GM19193 (cell line): ENCODE measurements around the gene NCKAP1.

Source experiments
- POLR2A ChIP-seq: IDR thresholded peaks from 4 replicates; pipeline ENCODE4 v1.6.1; 2011; ENCODE audit not compliant: insufficient read depth, insufficient read length; ENCODE audit errors: extremely low read depth

Gene NCKAP1

DNA sequence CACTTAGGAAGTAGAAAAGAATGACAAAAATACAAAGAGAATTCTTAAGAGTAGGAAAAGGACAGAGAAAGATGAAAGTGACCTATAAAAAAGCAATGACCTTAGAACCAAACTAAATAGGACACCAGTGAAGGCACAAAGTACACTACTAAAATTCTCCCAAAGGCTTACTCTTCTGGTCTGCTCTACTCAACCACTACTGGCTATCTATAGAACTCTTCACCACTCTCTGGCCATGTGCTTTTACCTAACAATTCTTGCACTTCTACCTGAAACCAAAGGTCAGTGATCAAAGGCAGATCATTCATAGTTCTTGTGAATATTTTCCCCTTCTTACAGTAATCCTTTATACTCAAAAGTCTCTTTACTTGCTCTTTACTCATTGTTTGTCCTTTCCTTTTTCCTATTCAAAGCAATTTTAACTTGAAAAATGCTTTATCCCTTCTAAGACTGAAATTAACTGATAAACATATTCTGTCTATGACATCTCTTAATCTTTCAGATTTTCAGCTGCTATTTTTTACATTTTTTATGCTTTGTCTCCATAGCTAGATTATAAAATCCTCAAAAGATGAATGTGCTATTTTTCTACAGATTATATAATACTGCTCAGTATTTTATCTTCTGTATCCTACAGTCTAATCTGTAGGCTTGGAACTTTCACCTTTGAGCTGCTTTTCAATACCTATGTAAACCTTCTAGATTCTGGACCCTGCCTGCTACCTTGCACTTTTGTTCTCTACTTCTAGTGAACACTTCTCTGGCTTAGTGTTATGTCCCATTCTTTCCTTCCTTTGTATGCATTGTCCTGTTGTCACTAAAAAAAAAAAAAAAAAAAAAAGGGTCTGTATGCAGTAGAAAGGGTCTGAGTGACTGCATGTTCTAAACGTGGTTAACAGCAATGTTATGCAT is 64.6 kb downstream of the NCKAP1 start:
- TF ChIP-seq POLR2A, result no peak

GRCh38 chr2:182972548-182972942 is 65.7 kb downstream of the NCKAP1 start:
- TF ChIP-seq POLR2A, result no peak

DNA sequence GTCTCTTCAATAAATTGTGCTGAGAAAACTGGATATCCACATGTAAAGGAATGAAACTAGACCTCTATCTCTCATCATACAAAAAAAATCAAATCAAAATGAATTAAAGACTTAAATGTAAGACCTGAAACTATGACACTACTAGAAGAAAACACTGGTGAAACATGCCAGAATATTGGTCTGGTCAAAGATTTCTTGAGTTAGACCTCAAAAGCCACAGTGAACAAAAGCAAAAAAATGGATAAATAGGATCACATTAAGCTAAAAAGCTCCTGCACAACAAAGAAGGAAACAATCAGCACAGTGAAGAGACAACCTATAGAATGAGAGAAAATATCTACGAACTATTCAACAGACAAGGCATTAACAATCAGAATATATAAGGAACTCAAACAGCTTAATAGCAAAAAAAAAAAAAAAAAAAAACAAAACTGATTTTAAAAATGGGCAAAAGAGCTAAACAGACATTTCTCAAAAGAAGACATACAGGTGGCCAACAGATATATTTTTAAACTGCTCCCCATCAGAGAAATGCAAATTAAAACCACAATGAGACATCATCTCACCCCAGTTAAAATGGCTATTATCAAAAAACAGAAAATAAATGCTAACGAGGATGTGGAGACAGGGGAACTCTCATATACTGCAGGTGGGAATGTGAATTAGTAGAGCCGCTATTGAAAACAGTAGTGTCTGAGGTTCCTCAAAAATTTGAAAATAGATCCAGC is 66.3 kb downstream of the NCKAP1 start:
- no peak for TF ChIP-seq POLR2A

DNA sequence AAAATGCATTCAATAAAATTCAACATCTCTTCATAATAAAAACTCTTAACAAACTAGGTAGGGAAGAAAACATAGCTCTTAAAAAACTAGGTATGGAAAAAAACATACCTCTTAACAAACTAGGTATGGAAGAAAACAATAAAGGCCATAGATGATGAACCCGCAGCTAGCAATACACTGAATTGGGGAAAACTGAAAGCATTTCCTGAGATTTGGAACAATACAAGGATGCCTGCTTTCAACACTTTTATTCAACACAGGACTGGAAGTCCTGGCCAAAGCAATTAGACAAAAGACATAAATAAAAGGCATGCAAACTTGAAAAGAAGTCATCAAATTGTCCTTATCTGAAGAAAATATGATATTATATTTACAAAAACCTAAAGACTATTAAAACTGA is 67.8 kb downstream of the NCKAP1 start:
- TF ChIP-seq POLR2A, result no peak

- TF ChIP-seq POLR2A, result no peak
These were observed 69.8 kb downstream of the NCKAP1 start for GRCh38 chr2:182968493-182968892.

DNA sequence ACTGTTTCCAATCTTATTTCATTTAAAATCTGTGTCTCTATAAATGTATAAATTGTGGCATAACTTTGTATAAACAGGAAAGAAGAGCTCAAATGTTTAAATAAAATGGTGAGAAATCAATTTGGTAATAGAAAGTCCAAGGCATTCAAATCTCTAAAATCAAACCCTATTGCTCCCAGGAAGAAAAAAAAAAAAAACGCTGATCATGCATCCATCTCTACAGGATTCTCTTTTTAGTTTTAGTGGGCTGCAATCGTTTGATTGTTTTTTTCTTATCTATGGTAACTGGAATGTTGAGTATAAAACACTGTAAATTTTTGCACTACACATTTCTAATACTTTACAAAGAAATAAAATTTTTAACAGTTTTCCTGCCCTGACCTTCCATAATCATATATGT is 75.6 kb downstream of the NCKAP1 start:
- TF ChIP-seq POLR2A, result no peak

GRCh38 chr2:182954789-182955188 is 83.5 kb downstream of the NCKAP1 start:
- TF ChIP-seq POLR2A, result no peak

DNA sequence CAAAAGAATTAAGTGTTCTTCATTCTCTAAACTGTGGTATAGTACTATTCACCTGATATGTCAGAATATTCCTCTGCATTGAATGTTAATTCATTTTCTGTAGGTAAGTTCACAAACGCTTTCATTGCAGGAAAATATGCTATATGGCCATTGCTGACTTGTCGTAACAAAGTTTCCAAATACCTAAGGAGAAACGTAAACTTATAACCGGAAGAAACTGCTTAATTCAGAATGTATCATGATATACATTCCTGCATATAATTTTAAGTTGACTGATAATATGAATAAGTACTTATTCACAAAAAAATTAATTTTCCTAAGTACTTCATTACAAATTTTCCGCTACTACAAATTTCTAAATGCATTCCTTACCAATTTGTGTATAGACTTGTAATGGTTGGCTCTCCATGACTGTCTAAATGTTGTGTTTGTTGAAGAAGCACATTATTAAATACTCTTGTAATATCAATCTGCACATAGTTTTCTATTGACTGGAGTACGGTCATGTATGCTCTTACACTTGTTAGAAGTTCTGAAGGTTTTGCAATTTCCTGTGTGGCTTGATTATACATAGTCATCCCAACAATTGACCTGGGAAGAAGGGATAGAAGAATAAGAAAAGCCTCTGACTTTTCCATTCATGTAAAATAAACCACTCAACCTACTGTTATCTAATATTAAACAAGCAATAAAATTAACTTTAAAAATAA is 85.4 kb downstream of the NCKAP1 start:
- no peak for TF ChIP-seq POLR2A

DNA sequence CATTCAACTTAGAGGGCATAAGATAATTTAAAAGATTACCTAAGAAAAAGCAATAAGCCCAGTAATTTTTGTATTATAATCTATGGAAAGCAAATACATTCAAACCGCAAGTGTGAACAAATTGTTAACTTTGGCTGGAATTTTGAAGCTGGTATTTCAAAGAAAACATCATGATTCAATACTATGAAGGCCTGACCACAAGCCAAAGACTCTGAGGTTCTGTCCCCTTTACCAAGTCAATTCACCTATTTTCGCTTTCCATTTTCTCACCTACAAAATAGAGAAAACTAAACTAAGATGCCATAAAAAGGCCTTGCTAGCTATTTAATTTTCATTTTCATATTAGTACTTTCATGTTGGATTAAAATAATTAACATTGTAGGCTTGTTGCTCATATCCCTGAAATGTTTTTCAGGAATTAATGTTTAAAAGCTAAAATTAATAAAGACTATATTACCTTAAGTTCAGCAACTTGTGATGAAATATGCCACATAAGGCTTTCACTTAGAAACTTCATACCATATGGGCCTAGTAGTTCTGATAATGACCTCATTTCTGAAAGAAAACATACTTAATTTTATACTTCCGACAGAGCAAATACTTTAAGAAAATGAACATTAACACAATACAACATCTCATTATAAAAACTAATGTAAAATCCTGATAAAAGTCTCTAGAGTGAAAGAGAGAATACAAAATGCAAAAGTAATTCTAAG is 86.2 kb downstream of the NCKAP1 start:
- TF ChIP-seq POLR2A, result no peak

DNA sequence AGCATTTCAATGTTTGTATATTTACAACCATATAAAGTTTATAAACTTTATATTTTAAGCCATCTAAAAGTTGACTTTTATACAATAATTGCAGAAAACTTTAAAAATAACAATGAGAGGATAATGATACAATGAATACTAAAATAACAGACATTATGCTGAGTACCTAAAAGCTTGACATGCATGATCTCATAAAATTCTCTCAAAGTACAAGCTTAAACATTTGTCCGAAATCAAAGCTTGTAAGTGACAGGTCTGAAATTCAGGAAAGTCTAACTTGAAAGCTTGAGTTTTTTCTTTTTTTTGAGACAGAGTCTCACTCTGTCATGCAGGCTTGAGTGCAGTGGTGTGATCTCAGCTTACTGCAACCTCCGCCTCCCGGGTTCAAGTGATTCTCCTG is 87.7 kb downstream of the NCKAP1 start:
- no peak for TF ChIP-seq POLR2A

GRCh38 chr2:182949572-182950189 is 88.6 kb downstream of the NCKAP1 start:
- no peak for TF ChIP-seq POLR2A

GRCh38 chr2:182949052-182949451 is 89.2 kb downstream of the NCKAP1 start:
- TF ChIP-seq POLR2A, result no peak

GRCh38 chr2:182946958-182947369 is 91.3 kb downstream of the NCKAP1 start:
- no peak for TF ChIP-seq POLR2A

- no peak for TF ChIP-seq POLR2A
These were observed 94.9 kb downstream of the NCKAP1 start for GRCh38 chr2:182943339-182943738.
